ENCODE data around the gene DPP9.

The DPP9 gene

DNA sequence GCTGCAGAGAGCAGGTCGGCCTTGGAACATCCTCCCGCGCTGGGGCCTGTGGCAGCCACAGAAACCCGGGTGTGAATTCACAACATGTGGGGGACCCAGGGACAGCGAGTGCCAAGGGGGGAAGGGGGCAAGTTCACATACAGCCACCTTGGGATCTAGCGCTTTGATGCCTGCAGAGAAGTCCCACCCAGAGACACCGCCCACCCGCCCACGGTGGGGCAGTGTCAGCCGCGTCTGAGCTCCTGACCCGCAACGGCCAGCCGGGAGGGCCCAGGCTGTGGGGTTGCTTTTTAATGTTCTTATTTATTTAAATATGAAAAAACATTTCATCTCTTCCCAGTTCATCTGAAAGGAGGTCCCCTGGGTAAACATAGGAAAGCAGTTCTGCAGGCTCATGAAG, 66.4 kb downstream of the DPP9 start:
- DNase-seq (ENCODE audit: low read depth in 3 of 3) = no peak

DNA sequence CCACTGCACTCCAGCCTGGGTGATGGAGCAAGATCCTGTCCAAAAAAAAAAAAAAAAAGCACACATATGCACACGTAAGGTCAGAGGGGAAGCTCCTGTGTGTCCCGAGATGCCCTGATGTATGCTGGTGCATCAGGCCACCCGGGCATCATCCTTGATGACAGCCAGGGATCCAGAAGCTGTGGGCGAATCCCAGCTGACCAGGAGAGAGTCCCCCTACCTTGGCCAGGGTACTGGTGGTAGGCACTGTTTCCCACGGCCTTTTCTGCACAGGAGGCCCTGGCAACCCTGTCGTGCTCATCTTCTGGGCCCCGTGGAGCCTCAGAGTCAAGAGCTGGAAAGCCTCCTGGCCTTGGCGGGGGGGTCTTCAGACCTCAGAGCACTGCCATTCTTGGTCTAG, 67.5 kb downstream of the DPP9 start:
- DNase-seq (ENCODE audit: low read depth in 3 of 3) = no peak

- no peak for DNase-seq (ENCODE audit: low read depth in 3 of 3)
Observed at GRCh38 chr19:4654437-4655361, 68.9 kb downstream of the DPP9 start.

- DNase-seq (ENCODE audit: low read depth in 3 of 3) = no peak
Observed at GRCh38 chr19:4653793-4654436, 69.7 kb downstream of the DPP9 start.

- DNase-seq (ENCODE audit: low read depth in 3 of 3) = no peak
Observed at GRCh38 chr19:4652075-4652474, 71.6 kb downstream of the DPP9 start.

DNA sequence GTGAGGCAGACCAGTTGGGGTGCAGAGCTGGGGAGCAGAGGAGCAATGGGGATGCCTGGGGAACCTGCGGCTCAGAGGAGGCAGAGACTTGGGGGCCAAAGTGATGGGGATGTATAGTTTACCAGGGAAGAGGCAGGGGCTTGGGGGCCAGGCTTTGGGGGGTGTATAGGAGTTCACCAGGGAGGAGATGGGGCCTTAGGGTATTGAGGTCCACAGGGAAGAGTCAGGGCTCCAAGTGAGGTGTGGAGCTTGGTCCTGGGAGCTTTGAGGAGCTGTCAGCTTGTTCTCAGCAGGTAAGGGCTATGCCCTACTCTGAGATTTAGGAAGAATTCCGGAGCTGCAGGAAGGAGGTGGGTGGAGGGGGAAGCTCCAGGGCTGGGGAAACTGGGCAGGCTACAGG, 73.5 kb downstream of the DPP9 start:
- no peak for DNase-seq (ENCODE audit: low read depth in 3 of 3)

GRCh38 chr19:4649392-4650047, 74.1 kb downstream of the DPP9 start:
- DNase-seq (ENCODE audit: low read depth in 3 of 3) = no peak

DNA sequence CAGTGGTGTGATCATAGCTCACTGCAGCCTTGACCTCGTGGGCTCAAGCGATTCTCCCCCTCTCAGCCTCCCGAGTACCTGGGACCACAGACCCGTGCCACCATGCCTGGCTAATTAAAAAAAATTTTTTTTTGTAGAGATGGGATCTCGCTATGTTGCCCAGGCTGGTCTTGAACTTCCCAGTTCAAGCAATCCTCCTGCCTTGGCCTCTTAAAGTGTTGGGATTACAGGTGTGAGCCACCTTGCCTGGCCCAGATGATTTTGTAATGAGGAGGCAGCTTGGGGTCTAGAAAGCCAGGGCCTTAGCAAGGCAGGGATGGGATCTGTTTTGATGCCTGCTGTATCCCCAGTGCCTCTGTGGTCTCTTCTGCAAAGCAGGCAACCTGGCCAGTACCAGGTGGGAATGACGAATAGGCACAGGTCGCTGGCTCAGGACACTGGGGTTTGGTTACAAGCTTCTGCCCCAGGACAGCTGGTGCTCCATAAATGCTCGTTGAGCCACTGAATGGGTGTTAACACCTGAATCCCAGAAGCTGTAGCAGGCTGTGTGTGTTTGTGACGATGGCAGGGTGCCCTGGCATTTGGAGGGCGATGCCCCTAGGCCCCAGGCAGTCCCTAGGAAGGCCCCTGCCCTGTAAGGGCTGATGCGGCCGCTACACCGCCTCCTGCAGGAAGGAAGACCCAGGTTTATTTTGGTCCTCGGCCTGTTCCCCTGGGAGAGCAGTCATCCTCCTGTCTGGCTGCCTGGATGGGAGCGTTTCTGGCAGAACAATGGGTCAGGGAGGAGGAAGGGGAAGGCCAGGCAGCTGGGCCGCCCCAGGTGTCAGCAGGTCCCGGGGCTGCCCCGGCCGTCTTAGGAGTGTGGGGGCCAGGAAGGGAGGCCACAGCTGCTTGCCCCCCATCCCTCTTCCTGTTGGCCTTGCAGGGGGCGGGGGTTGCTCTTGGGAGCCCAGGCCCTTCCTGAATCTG, 75.7 kb downstream of the DPP9 start:
- no peak for DNase-seq (ENCODE audit: low read depth in 3 of 3)

- DNase-seq (ENCODE audit: low read depth in 3 of 3) = no peak
Observed at GRCh38 chr19:4645718-4646117, 77.9 kb downstream of the DPP9 start.

- DNase-seq (ENCODE audit: low read depth in 3 of 3) = no peak
Observed at GRCh38 chr19:4642625-4643024, 81.0 kb downstream of the DPP9 start.

- DNase-seq (ENCODE audit: low read depth in 3 of 3) = no peak
Observed at GRCh38 chr19:4641132-4641531, 82.5 kb downstream of the DPP9 start.

DNA sequence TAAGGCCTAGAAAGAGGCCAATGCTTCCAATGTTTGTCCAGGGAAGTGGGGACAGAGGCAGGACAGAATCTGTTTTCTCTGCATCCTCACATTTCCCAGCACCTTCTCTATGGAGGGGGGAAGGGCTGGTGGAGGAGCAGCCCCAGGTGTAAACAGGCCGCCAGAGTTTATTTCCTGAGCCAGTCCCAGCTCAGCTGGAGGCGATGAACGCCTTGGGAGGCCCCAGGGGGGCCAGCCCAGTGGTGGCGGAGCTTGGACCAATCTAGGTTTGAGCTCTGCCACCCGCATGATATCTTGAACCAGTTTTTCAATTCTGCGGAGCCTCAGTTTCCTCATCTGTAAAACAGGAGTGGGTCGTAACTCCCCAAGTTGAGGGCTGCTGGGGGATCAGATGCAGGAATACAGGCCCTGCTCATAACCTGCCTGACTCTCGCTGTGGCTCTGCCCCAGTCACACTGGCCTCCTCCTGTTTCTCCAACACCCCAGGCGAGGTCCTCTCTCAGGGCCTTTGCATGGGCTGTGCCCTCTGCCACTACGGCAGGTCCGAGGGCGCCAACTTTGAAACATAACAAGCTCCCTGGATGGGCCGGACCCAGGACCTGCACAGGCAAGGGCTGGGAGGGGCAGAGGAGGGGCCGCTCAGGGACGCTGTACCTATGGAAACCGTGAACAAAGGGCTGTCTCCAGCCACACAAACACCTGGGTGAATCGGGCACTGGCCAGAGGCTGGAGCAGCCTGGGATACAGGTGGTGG, 83.2 kb downstream of the DPP9 start:
- DNase-seq (ENCODE audit: low read depth in 3 of 3) = no peak

GRCh38 chr19:4639531-4640246, 84.0 kb downstream of the DPP9 start:
- no peak for DNase-seq (ENCODE audit: low read depth in 3 of 3)

DNA sequence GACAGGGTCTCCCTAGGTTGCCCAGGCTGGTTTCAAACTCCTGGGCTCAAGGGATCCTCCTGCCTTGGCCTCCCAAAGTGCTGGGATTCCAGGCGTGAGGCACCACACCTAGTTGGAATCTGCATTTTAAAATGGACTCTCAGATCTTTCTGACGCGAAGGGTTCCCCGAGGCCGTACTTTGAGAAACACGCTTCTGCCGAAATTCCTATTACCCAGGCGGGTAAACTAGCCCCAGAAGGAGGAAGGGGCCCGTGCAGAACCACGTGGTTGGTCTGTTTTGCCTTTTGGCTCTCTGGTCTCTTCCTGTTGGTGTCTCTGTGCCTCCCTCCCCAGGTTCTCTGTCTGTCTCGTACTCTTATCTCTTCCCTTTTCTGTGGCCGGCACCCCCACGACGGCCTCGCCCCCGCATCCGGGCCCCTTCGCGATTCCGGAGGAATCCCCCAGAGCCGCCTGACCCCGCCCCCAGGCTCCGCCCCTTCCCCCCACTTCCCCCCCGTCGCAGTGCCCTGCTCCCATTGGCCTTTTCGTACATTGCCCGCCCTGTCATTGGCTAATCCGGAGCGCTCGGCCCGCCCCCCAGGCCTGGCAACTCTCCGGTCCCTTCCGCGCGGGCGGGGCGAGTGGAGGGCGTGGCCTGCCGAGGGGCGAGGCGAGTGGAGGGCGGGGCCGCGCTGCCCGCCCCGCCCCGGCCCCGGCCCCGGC, 84.7 kb downstream of the DPP9 start, which contains the start of gene TNFAIP8L1:
Gene TNFAIP8L1 (plus strand): TSS at position 689 of the 703 bp plus-strand sequence. CDS start 12,354 bp downstream, outside the sequence.
- DNase-seq (ENCODE audit: low read depth in 3 of 3) = peak; percentile 97 to 99 (median 98)

DNA sequence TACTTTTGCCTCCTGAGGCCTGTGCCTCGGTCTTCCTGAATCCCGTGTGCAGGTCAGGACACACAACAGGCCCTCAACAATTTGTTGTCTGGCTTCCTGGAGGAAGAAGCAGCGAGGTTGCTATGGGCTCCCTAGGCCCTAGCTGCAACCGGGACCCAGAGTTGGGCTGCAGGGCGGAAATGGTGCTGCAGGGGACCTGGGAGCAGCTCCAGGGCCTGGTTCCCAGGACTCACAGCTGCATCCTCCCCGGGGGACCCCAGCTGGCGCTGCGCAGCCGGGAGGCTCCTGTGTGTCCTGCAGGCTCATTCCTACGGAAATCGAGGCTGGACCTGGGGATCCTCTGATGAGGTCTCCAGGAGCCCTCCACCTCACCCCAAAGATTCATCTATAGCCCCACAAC, 85.3 kb downstream of the DPP9 start:
- DNase-seq (ENCODE audit: low read depth in 3 of 3) = no peak

GRCh38 chr19:4636761-4637160, 86.9 kb downstream of the DPP9 start:
- DNase-seq (ENCODE audit: low read depth in 3 of 3) = no peak

DNA sequence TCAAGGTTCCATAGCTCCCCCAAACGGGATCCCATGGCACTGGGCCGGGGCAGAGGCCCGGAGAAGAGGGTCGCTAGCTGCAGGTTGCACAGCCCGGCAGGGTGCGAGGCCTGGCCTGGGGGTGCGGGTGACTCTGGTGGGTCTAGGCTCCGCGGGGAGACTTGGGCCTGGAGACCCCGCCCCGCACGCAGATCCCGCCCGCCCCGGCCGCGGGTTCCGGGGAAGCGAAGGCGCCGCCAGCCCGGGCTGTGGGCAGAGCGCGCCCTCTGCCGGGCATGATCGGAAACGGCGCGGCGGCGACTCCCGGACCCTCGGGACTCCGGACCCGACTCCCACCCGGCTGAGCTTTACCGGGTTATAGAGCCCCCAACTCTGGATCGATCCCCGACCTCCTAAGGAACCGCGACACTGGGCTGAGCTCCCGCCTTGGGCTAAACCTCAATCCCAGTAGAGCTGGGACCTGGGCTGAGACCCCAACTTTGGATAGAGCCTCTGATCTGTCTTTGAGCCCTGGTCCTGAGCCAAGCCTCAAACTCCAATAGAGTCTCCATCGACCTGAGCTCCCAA, 87.4 kb downstream of the DPP9 start:
- peak; percentile 51 to 73 (median 65) for DNase-seq (ENCODE audit: low read depth in 3 of 3)

DNA sequence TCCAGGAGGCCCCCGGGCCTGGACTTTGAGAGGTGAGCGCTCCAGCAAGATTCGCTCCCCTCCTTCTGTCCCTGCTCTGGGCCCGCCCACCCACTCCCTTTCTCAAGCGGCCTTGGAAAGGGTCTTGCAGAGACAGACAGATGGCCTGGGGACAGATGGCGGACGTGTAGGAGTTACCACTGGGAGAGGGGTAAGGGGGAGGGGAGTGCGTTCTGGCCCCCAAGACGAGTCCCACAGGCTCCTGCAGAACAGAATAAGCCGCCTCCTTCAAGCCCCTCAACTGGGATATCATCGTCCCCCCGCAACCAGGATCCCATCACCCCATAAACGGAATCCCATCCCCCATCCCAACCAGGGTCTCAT, 87.9 kb downstream of the DPP9 start:
- DNase-seq (ENCODE audit: low read depth in 3 of 3) = no peak
